ENCODE results near the gene AFF3.
A peak's percentile ranks its signal among the peaks of the same experiment; 100 is the strongest.

Gene AFF3

GRCh38 chr2:99657691-99658258 is 484.6 kb downstream of the AFF3 start:
- no peaks in the 10 kb centered on the region for H3K9me2 ChIP-seq (replicated peaks; ENCODE audit: insufficient read depth, low read length)
- no peaks in the 10 kb centered on the region for H3K4me1 ChIP-seq (ENCODE audit: low read length)
- H4K20me1 ChIP-seq (ENCODE audit: insufficient read depth, low read length), result no peaks in the 10 kb centered on the region
- no peaks in the 10 kb centered on the region for H3K27me3 ChIP-seq (replicated peaks; ENCODE audit: insufficient read depth, low read length)
- DNase-seq, result no peak
- no peak overlapping the region for H3K27ac ChIP-seq (ENCODE audit: low read length)
- no peaks in the 10 kb centered on the region for H3K9me3 ChIP-seq (replicated peaks; ENCODE audit: insufficient read depth, low read length)
- H3K9ac ChIP-seq (ENCODE audit: low read length), result no peak overlapping the region
- no peak overlapping the region for H3K4me2 ChIP-seq (ENCODE audit: low read depth, low read length)
- H2AFZ ChIP-seq (ENCODE audit: low read length), result no peak overlapping the region
- no peaks in the 10 kb centered on the region for H3F3A ChIP-seq (ENCODE audit: insufficient read depth, low read length)
- no peaks in the 10 kb centered on the region for H3K36me3 ChIP-seq (replicated peaks; ENCODE audit: insufficient read depth, low read length)
- TF ChIP-seq EZH2phosphoT487 (IDR thresholded peaks at IDR 0.05; ENCODE audit: low read length) (no peak), CTCF (IDR thresholded peaks at IDR 0.05; ENCODE audit: low read length) (no peak), EZH2 (optimal IDR thresholded peaks at IDR 0.05; ENCODE audit: low read depth, low read length) (no peak)
- no peak overlapping the region for H3K4me3 ChIP-seq (ENCODE audit: low read length)
- H3K79me2 ChIP-seq (ENCODE audit: low read length), result no peaks in the 10 kb centered on the region

GRCh38 chr2:99656994-99657393 is 485.4 kb downstream of the AFF3 start:
- H3K36me3 ChIP-seq (replicated peaks; ENCODE audit: insufficient read depth, low read length), result no peaks in the 10 kb centered on the region
- H3K4me3 ChIP-seq (ENCODE audit: low read length), result no peak overlapping the region
- no peaks in the 10 kb centered on the region for H3F3A ChIP-seq (ENCODE audit: insufficient read depth, low read length)
- H2AFZ ChIP-seq (ENCODE audit: low read length), result no peak overlapping the region
- no peaks in the 10 kb centered on the region for H4K20me1 ChIP-seq (ENCODE audit: insufficient read depth, low read length)
- no peak overlapping the region for H3K4me2 ChIP-seq (ENCODE audit: low read depth, low read length)
- no peaks in the 10 kb centered on the region for H3K9me3 ChIP-seq (replicated peaks; ENCODE audit: insufficient read depth, low read length)
- no peaks in the 10 kb centered on the region for H3K27me3 ChIP-seq (replicated peaks; ENCODE audit: insufficient read depth, low read length)
- TF ChIP-seq CTCF (IDR thresholded peaks at IDR 0.05; ENCODE audit: low read length), result no peak
- no peak for TF ChIP-seq EZH2 (optimal IDR thresholded peaks at IDR 0.05; ENCODE audit: low read depth, low read length)
- no peak for TF ChIP-seq EZH2phosphoT487 (IDR thresholded peaks at IDR 0.05; ENCODE audit: low read length)
- no peak overlapping the region for H3K27ac ChIP-seq (ENCODE audit: low read length)
- H3K9me2 ChIP-seq (replicated peaks; ENCODE audit: insufficient read depth, low read length), result no peaks in the 10 kb centered on the region
- H3K4me1 ChIP-seq (ENCODE audit: low read length), result no peaks in the 10 kb centered on the region
- H3K79me2 ChIP-seq (ENCODE audit: low read length), result no peaks in the 10 kb centered on the region
- no peak for DNase-seq
- H3K9ac ChIP-seq (ENCODE audit: low read length), result no peak overlapping the region

GRCh38 chr2:99653433-99653832 is 489.0 kb downstream of the AFF3 start:
- 0 out of 2 replicates have a peak overlapping the region, but pooled peaks have one; percentile 40 for H2AFZ ChIP-seq (ENCODE audit: low read length)
- peak overlapping the region; percentile 33; the same call in 1 of the 2 replicates for H3K4me2 ChIP-seq (ENCODE audit: low read depth, low read length)

More at GRCh38 chr2:99653433-99653832, 489.0 kb downstream of the AFF3 start:
- H3K27me3 ChIP-seq (replicated peaks; ENCODE audit: insufficient read depth, low read length), result no peaks in the 10 kb centered on the region
- no peak overlapping the region for H3K4me3 ChIP-seq (ENCODE audit: low read length)
- H3K9me3 ChIP-seq (replicated peaks; ENCODE audit: insufficient read depth, low read length), result no peaks in the 10 kb centered on the region
- no peaks in the 10 kb centered on the region for H3K9me2 ChIP-seq (replicated peaks; ENCODE audit: insufficient read depth, low read length)
- 0 out of 2 replicates have a peak, but pooled peaks have one; percentile 4 for TF ChIP-seq CTCF (IDR thresholded peaks at IDR 0.05; ENCODE audit: low read length)
- TF ChIP-seq EZH2 (optimal IDR thresholded peaks at IDR 0.05; ENCODE audit: low read depth, low read length), result no peak
- no peak for TF ChIP-seq EZH2phosphoT487 (IDR thresholded peaks at IDR 0.05; ENCODE audit: low read length)
- H3K79me2 ChIP-seq (ENCODE audit: low read length), result no peaks in the 10 kb centered on the region
- H3F3A ChIP-seq (ENCODE audit: insufficient read depth, low read length), result no peaks in the 10 kb centered on the region
- H3K9ac ChIP-seq (ENCODE audit: low read length), result no peak overlapping the region
- no peak overlapping the region for H3K27ac ChIP-seq (ENCODE audit: low read length)
- H4K20me1 ChIP-seq (ENCODE audit: insufficient read depth, low read length), result no peaks in the 10 kb centered on the region
- DNase-seq, result peak; percentile 31
- H3K4me1 ChIP-seq (ENCODE audit: low read length), result no peaks in the 10 kb centered on the region
- no peaks in the 10 kb centered on the region for H3K36me3 ChIP-seq (replicated peaks; ENCODE audit: insufficient read depth, low read length)
